ENCODE results near the gene PLEKHF1. TPM values are rescaled to one million over a fixed set of nuclear protein-coding genes. Genes with fewer than 3 reads are reported as not detected.

Gene PLEKHF1
- total and polyA plus RNA-seq, 2 donors (not counting 1 experiment from before 2014, with no cell fraction given): 5.2 to 72.5 TPM

GRCh38 chr19:29702161-29702962 lies 37.1 kb downstream of the PLEKHF1 start:
- H3K9ac ChIP-seq (ENCODE audit: insufficient read depth, low read length): no peak overlapping the region
- no peak overlapping the region for H2AFZ ChIP-seq (ENCODE audit: low read length)
- H3K4me1 ChIP-seq (ENCODE audit: control insufficient read depth, extremely low read depth, insufficient read depth, low read length): no peaks in the 10 kb centered on the region
- H3K27ac ChIP-seq (ENCODE audit: insufficient read depth, low read length): no peak overlapping the region
- DNase-seq (ENCODE audit: low read depth in 2 of 2): no peak
- H3K27me3 ChIP-seq (ENCODE audit: control insufficient read depth, insufficient read depth, low read length): no peaks in the 10 kb centered on the region
- no peak for TF ChIP-seq EZH2 (IDR thresholded peaks at IDR 0.05; ENCODE audit: low read length, missing control alignments)
- TF ChIP-seq CTCF (conservative IDR thresholded peaks at IDR 0.05 in 1 of 2, IDR thresholded peaks at IDR 0.05 in 1 of 2; ENCODE audit: low read depth in 1 of 2, low read length in 2 of 2): no peak
- H3K36me3 ChIP-seq (ENCODE audit: control insufficient read depth, insufficient read depth, low read length): peaks cover 3% of the 10 kb centered on the region
- no peaks in the 10 kb centered on the region for H3K79me2 ChIP-seq (ENCODE audit: control insufficient read depth, insufficient read depth, low read length)
- H3K9me3 ChIP-seq (ENCODE audit: control insufficient read depth, insufficient read depth, low read depth, low read length): no peaks in the 10 kb centered on the region
- H4K20me1 ChIP-seq (ENCODE audit: control insufficient read depth, extremely low read depth, insufficient read depth, low read length): no peaks in the 10 kb centered on the region
- no peak overlapping the region for H3K4me3 ChIP-seq (replicated peaks in 1 of 4; ENCODE audit: control extremely low read depth in 1 of 4, insufficient read depth in 1 of 4, low read depth in 3 of 4, low read length in 4 of 4)
- no peak overlapping the region for H3K4me2 ChIP-seq (ENCODE audit: extremely low read depth, insufficient read depth, low read length)

DNA sequence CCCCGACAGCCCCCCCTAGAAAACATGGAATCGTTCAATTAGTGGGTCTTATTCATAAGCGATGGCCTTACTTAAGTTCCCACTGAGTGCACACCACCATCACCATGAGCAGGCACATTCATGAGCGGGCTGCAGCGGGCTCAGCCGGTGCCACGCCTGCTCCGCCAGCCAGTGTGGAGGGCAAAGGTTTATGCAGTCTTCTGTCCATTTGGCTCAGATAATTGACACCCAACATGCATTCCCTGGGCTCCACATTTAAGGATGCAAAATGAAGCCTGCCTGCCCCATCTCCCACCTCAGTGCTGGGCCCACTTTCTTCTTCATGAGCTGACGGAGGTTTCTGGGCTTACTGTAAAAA lies 37.7 kb downstream of the PLEKHF1 start:
- H3K4me1 ChIP-seq (ENCODE audit: control insufficient read depth, extremely low read depth, insufficient read depth, low read length): no peaks in the 10 kb centered on the region
- no peak overlapping the region for H3K4me2 ChIP-seq (ENCODE audit: extremely low read depth, insufficient read depth, low read length)
- TF ChIP-seq CTCF (conservative IDR thresholded peaks at IDR 0.05 in 1 of 2, IDR thresholded peaks at IDR 0.05 in 1 of 2; ENCODE audit: low read depth in 1 of 2, low read length in 2 of 2): no peak
- no peak for TF ChIP-seq EZH2 (IDR thresholded peaks at IDR 0.05; ENCODE audit: low read length, missing control alignments)
- H3K4me3 ChIP-seq (replicated peaks in 1 of 4; ENCODE audit: control extremely low read depth in 1 of 4, insufficient read depth in 1 of 4, low read depth in 3 of 4, low read length in 4 of 4): no peak overlapping the region
- no peak overlapping the region for H3K27ac ChIP-seq (ENCODE audit: insufficient read depth, low read length)
- no peaks in the 10 kb centered on the region for H3K79me2 ChIP-seq (ENCODE audit: control insufficient read depth, insufficient read depth, low read length)
- no peak for DNase-seq (ENCODE audit: low read depth in 2 of 2)
- H3K9ac ChIP-seq (ENCODE audit: insufficient read depth, low read length): no peak overlapping the region
- no peaks in the 10 kb centered on the region for H4K20me1 ChIP-seq (ENCODE audit: control insufficient read depth, extremely low read depth, insufficient read depth, low read length)
- H3K9me3 ChIP-seq (ENCODE audit: control insufficient read depth, insufficient read depth, low read depth, low read length): no peaks in the 10 kb centered on the region
- peaks cover 3% of the 10 kb centered on the region for H3K36me3 ChIP-seq (ENCODE audit: control insufficient read depth, insufficient read depth, low read length)
- no peaks in the 10 kb centered on the region for H3K27me3 ChIP-seq (ENCODE audit: control insufficient read depth, insufficient read depth, low read length)
- H2AFZ ChIP-seq (ENCODE audit: low read length): no peak overlapping the region

DNA sequence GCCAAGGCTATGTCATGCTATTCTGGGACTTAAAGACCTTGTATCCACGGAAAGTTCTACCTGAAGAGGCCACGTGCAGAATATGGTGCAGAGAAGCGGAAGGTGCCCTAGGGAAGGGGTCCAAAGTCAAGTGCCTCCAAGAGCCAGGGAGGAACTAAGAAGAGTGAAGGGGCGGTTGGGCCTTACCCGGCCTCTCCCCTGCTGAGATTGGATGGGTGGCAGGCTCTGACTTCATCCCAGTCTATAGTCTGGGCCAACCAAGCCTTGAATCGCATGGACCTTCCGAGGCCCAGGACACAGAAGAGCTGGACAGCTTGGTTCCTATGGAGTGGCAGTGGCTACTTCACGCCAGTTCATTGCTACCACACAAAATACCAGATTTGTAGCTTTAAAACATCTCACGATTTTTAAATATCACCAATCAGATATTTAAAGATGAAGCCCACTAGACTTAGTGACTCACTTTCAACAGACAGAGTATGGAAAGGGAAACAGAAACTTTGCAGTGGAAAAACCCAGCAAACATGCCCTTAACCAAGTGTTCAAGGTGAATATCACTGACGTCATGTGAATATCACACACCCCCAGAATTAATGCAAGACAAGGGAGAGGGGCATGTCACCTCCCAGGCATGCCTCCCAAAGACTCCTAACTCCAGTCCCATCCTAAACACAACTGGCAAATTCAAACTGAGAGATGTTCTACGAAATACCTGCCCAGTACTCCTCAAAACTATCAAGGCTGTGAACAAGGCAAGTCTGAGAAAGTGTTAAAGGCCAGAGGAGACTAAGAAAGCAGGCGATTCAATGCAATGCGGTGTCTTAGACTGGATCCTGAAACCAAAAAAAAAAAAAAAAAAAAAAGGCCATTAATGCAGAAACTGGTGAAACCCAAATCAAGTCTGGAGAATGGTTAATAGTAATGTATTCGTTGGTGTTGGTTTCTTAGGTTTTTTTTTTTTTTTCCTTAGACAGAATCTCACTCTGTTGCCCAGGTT lies 39.6 kb downstream of the PLEKHF1 start:
- Histone ChIP-seq H3K27me3 (ENCODE audit: control insufficient read depth, insufficient read depth, low read length) (no peaks in the 10 kb centered on the region), H4K20me1 (ENCODE audit: control insufficient read depth, extremely low read depth, insufficient read depth, low read length) (no peaks in the 10 kb centered on the region), H3K4me1 (ENCODE audit: control insufficient read depth, extremely low read depth, insufficient read depth, low read length) (no peaks in the 10 kb centered on the region), H3K9me3 (ENCODE audit: control insufficient read depth, insufficient read depth, low read depth, low read length) (no peaks in the 10 kb centered on the region), H3K79me2 (ENCODE audit: control insufficient read depth, insufficient read depth, low read length) (peaks cover 5% of the 10 kb centered on the region), H2AFZ (ENCODE audit: low read length) (no peak overlapping the region), H3K9ac (ENCODE audit: insufficient read depth, low read length) (no peak overlapping the region), H3K27ac (ENCODE audit: insufficient read depth, low read length) (no peak overlapping the region), H3K4me3 (replicated peaks in 1 of 4; ENCODE audit: control extremely low read depth in 1 of 4, insufficient read depth in 1 of 4, low read depth in 3 of 4, low read length in 4 of 4) (no peak overlapping the region), H3K36me3 (ENCODE audit: control insufficient read depth, insufficient read depth, low read length) (peaks cover 5% of the 10 kb centered on the region), H3K4me2 (ENCODE audit: extremely low read depth, insufficient read depth, low read length) (no peak overlapping the region)
- DNase-seq (ENCODE audit: low read depth in 2 of 2): no peak
- TF ChIP-seq EZH2 (IDR thresholded peaks at IDR 0.05; ENCODE audit: low read length, missing control alignments) (no peak), CTCF (conservative IDR thresholded peaks at IDR 0.05 in 1 of 2, IDR thresholded peaks at IDR 0.05 in 1 of 2; ENCODE audit: low read depth in 1 of 2, low read length in 2 of 2) (no peak)

Measured in fibroblast of lung (primary cell).